Measurements from ENCODE around the gene RHOBTB1. TPM values are rescaled to one million over a fixed set of nuclear protein-coding genes. Genes with fewer than 3 reads are reported as not detected.

Gene RHOBTB1
- total and polyA plus RNA-seq, 2 experiments from 2014 or later = 4.6 to 13.2 TPM

DNA sequence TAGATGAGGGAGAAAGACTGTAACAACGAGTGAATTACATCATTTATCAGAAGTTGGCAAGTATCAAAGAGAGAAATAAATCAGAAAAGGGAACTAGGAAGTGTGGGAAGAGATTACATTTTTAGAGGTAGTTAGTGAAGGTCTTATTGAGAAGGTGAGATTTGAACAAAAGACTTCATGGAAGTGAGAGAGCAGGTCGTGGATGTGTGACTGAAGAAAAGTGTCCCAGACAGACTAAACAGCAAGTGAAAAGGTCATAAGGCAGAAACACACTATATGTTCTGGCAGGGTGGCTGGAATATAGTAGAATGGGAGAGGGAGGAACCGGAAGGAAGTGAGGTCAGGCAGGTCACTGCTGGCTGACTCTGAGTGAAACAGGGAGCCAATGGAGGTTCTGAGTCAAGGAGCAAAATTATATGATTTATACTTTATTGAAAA, 35.7 kb upstream of the RHOBTB1 start:
- peaks cover 3% of the 10 kb centered on the region for H3K4me1 Mint-ChIP-seq
- Histone ChIP-seq H3K4me2 (no peak overlapping the region), H3K27ac (ENCODE audit: low read depth) (no peak overlapping the region), H3F3A (replicated peaks; ENCODE audit: low read depth) (no peaks in the 10 kb centered on the region), H3K36me3 (ENCODE audit: insufficient read depth) (no peaks in the 10 kb centered on the region), H3K79me2 (replicated peaks; ENCODE audit: insufficient read depth) (no peaks in the 10 kb centered on the region), H3K4me3 (no peak overlapping the region), H3K4me1 (ENCODE audit: insufficient read depth) (no peaks in the 10 kb centered on the region), H4K20me1 (replicated peaks; ENCODE audit: insufficient read depth) (no peaks in the 10 kb centered on the region), H2AFZ (peak overlapping the region; percentile 7; the same call in 1 of the 2 replicates), H3K9me2 (ENCODE audit: insufficient read depth) (no peaks in the 10 kb centered on the region), H3K27me3 (ENCODE audit: insufficient read depth) (no peaks in the 10 kb centered on the region)
- H3K36me3 Mint-ChIP-seq (ENCODE audit: low read depth) = no peaks in the 10 kb centered on the region
- no peak overlapping the region for H3K4me3 Mint-ChIP-seq
- TF ChIP-seq ZNF462 (CRISPR knock-in tag; IDR thresholded peaks at IDR 0.05) = no peak
- no peak for TF ChIP-seq STAT1 (IDR thresholded peaks at IDR 0.05; ENCODE audit: unreplicated experiment)
- DNase-seq (ENCODE audit: low spot score) (no peak), ATAC-seq (no peak)
- no peaks in the 10 kb centered on the region for H3K9me3 Mint-ChIP-seq
- H3K27me3 Mint-ChIP-seq (ENCODE audit: insufficient read depth, low read depth, poor library complexity) = no peaks in the 10 kb centered on the region
- peak overlapping the region; percentile 6; the same call in 1 of the 2 replicates for H3K27ac Mint-ChIP-seq

GRCh38 chr10:60978287-60979115, 34.5 kb upstream of the RHOBTB1 start:
- Histone ChIP-seq H3K4me1 (ENCODE audit: insufficient read depth) (no peaks in the 10 kb centered on the region), H3K27me3 (ENCODE audit: insufficient read depth) (no peaks in the 10 kb centered on the region), H3K27ac (ENCODE audit: low read depth) (no peak overlapping the region), H3K36me3 (ENCODE audit: insufficient read depth) (no peaks in the 10 kb centered on the region), H4K20me1 (replicated peaks; ENCODE audit: insufficient read depth) (no peaks in the 10 kb centered on the region), H3F3A (replicated peaks; ENCODE audit: low read depth) (no peaks in the 10 kb centered on the region), H3K9me2 (ENCODE audit: insufficient read depth) (no peaks in the 10 kb centered on the region), H3K4me2 (no peak overlapping the region), H2AFZ (peak overlapping the region; percentile 30; the same call in 1 of the 2 replicates), H3K79me2 (replicated peaks; ENCODE audit: insufficient read depth) (no peaks in the 10 kb centered on the region), H3K4me3 (no peak overlapping the region)
- DNase-seq (ENCODE audit: low spot score) (no peak), ATAC-seq (no peak)
- Mint-ChIP-seq H3K27me3 (ENCODE audit: insufficient read depth, low read depth, poor library complexity) (no peaks in the 10 kb centered on the region), H3K9me3 (no peaks in the 10 kb centered on the region), H3K36me3 (ENCODE audit: low read depth) (no peaks in the 10 kb centered on the region), H3K4me1 (peaks cover 3% of the 10 kb centered on the region), H3K27ac (peak overlapping the region; percentile 25; the same call in 1 of the 2 replicates), H3K4me3 (no peak overlapping the region)
- TF ChIP-seq NANOG (IDR thresholded peaks at IDR 0.05; ENCODE audit: borderline replicate concordance) (no peak), REST (IDR thresholded peaks at IDR 0.05; ENCODE audit: unreplicated experiment) (no peak), EZH2phosphoT487 (IDR thresholded peaks at IDR 0.05; ENCODE audit: unreplicated experiment) (no peak), CREB1 (CRISPR knock-in tag; IDR thresholded peaks at IDR 0.05; ENCODE audit: low read depth) (no peak), JUNB (IDR thresholded peaks at IDR 0.05; ENCODE audit: unreplicated experiment) (no peak), ETS1 (IDR thresholded peaks at IDR 0.05) (no peak)

Measured in GM23338 (cell line).